Nephron progenitor cell (in vitro differentiated cells): ENCODE results near the gene PLXNA2.
A peak's percentile ranks its signal among the peaks of the same experiment; 100 is the strongest.

Experiments
- DNase-seq: peaks from one replicate; pipeline ENCODE4 v3.0.0; 2021
- H3K27ac Mint-ChIP-seq: 2 replicates; pipeline ENCODE4 v1.8.0; 2021; ENCODE audit warnings: mild to moderate bottlenecking, moderate library complexity, mixed read lengths
- H3K27me3 Mint-ChIP-seq: 2 replicates; pipeline ENCODE4 v1.8.0; 2021; ENCODE audit warnings: mild to moderate bottlenecking, low read depth, mixed read lengths; ENCODE audit not compliant: poor library complexity
- H3K36me3 Mint-ChIP-seq: 2 replicates; pipeline ENCODE4 v1.8.0; 2021; ENCODE audit warnings: low read depth, mixed read lengths
- H3K4me1 Mint-ChIP-seq: 2 replicates; pipeline ENCODE4 v1.8.0; 2021; ENCODE audit warnings: mixed read lengths
- H3K4me3 Mint-ChIP-seq: 2 replicates; pipeline ENCODE4 v1.8.0; 2021; ENCODE audit warnings: mild to moderate bottlenecking, moderate library complexity, mixed read lengths
- H3K9me3 Mint-ChIP-seq: 2 replicates; pipeline ENCODE4 v1.8.0; 2021; ENCODE audit warnings: mild to moderate bottlenecking, moderate library complexity, mixed read lengths
- TF ChIP-seq, protein P1 (sequence below): fragments of 200-600 bp; sonication (generic); IDR thresholded peaks from 2 replicates; pipeline ENCODE4 v1.5.0; 2021; ENCODE audit warnings: antibody characterized with exemption

Gene PLXNA2

DNA sequence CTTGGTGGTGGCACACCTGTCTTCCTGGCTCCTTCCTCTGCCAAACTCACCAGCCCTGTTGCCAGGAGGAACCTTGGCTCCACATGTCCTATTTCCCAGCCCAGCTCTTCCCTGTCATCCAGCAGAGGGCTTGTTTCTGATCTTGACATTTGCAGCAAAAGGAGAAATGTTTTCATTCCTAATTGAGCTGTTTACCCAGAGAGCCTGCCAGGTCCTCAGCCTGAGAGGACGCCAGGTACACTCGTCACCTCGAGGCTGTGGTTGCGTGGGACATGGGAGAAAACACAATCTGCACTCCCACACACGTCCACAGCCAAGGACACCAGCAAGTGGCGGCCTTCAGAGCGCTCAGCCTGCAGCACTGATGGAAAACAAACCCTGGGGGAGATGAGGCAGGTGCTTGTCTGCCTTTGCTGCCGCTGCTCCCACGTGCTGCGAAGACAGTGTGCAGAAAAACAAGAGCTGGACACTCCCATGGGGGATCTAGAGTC, 200.4 kb downstream of the PLXNA2 start:
- Mint-ChIP-seq H3K9me3 (no peaks in the 10 kb centered on the region), H3K4me3 (no peak overlapping the region), H3K4me1 (peaks cover 54% of the 10 kb centered on the region), H3K36me3 (peaks cover 46% of the 10 kb centered on the region), H3K27me3 (peaks cover 11% of the 10 kb centered on the region), H3K27ac (peak overlapping the region; percentile 61)
- no peak for DNase-seq
- TF ChIP-seq, protein P1, sequence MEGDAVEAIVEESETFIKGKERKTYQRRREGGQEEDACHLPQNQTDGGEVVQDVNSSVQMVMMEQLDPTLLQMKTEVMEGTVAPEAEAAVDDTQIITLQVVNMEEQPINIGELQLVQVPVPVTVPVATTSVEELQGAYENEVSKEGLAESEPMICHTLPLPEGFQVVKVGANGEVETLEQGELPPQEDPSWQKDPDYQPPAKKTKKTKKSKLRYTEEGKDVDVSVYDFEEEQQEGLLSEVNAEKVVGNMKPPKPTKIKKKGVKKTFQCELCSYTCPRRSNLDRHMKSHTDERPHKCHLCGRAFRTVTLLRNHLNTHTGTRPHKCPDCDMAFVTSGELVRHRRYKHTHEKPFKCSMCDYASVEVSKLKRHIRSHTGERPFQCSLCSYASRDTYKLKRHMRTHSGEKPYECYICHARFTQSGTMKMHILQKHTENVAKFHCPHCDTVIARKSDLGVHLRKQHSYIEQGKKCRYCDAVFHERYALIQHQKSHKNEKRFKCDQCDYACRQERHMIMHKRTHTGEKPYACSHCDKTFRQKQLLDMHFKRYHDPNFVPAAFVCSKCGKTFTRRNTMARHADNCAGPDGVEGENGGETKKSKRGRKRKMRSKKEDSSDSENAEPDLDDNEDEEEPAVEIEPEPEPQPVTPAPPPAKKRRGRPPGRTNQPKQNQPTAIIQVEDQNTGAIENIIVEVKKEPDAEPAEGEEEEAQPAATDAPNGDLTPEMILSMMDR = no peak

DNA sequence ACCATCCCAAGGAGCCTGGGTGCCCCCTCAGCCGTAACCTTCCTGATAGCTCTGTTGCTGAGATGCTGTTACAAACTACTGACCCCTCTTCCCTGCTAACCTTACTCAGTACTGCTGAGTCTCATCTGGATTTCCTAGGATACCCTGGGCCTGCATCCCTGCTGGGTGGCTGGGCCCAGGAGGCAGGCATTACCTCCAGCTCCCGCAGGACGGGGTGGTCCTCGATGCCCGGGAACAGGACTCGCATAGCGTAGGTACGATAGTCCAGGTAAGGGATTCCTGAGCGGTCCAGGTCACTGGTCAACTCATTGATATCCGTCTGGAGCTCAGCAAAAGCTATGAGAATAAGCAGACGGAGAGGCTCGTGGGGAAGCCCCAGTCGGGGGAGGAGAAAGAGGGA, 201.3 kb downstream of the PLXNA2 start:
- peaks cover 11% of the 10 kb centered on the region for H3K27me3 Mint-ChIP-seq
- TF ChIP-seq, protein P1 = no peak
- no peak overlapping the region for H3K27ac Mint-ChIP-seq
- H3K4me1 Mint-ChIP-seq = peaks cover 53% of the 10 kb centered on the region
- DNase-seq = no peak
- H3K9me3 Mint-ChIP-seq = no peaks in the 10 kb centered on the region
- H3K4me3 Mint-ChIP-seq = no peak overlapping the region
- H3K36me3 Mint-ChIP-seq = peaks cover 51% of the 10 kb centered on the region

DNA sequence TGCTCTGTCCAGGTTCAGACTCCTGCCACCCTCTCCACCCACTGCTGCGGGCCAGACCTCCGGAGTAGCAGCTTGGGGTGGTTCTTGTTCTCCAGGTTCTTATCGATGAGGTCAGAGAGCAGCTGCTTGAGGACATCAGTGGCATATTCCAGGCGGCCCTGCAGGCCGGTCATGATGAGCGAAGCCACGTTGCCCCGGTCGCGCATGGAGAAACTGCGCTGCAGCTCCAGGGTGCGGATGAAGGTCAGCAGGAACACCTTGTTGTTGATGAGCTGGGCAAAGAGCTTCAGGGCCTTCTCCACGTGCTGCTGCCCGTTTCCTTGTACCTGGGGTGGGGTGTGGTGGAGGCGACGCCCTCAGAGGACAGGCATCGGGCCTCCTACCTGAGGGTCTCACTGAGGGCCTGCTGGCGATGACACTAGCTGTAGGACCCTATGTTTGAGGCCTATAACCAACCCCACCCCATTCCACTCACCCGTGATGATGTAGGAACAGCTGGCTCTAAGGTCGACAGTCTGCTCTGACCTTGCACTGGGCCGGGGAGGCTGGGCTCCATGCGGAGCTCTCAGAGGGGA, 202.1 kb downstream of the PLXNA2 start:
- peaks cover 54% of the 10 kb centered on the region for H3K4me1 Mint-ChIP-seq
- no peak overlapping the region for H3K27ac Mint-ChIP-seq
- H3K4me3 Mint-ChIP-seq = no peak overlapping the region
- DNase-seq = no peak
- no peaks in the 10 kb centered on the region for H3K9me3 Mint-ChIP-seq
- TF ChIP-seq, protein P1 = no peak
- peaks cover 8% of the 10 kb centered on the region for H3K27me3 Mint-ChIP-seq
- peaks cover 58% of the 10 kb centered on the region for H3K36me3 Mint-ChIP-seq

DNA sequence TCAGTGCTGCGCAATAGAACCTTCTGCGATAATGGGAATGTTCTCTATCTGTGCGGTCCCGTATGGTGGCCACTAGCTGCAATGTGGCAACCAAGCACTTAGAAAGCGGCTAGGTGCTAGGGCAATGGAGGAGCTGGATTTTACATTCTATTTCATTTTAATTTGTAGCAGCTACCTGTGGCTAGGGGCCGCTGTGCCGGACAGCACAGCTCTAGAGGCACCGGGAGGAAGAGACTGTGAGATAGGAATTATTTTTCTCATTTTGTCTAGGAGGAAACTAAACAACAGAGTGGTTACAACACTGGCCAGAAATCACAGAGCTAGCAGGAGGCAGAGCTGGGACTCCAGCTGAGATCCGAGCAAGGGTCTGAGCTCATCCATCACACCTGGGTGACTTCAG, 202.7 kb downstream of the PLXNA2 start:
- Mint-ChIP-seq H3K27me3 (peaks cover 10% of the 10 kb centered on the region), H3K4me1 (peaks cover 52% of the 10 kb centered on the region), H3K9me3 (no peaks in the 10 kb centered on the region), H3K4me3 (no peak overlapping the region), H3K36me3 (peaks cover 58% of the 10 kb centered on the region), H3K27ac (peak overlapping the region; percentile 70)
- TF ChIP-seq, protein P1 = no peak
- no peak for DNase-seq

DNA sequence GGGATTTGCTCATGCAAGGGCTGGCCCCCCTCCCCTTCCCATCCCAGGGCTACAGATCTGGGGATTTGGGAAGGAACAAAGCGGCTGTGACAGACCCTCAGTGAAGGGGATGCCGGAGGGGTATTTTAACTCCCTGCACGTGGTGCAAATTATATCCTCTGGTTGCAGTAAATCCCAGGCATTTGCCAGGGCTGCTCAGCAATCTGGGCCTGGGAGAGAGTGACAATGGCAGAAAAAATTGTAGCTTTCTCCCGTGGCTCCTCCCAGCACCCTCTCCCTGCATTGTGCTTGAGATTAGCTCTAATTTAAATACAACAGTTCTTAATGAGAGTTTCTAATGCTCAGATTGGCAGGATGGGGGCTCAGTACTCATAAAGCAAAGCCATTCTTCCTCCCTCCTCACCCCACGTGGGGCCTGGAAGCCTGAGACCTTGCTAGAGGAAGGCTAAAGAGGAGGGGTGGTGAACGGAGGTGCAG, 203.3 kb downstream of the PLXNA2 start:
- H3K4me1 Mint-ChIP-seq = peaks cover 45% of the 10 kb centered on the region
- no peak overlapping the region for H3K27ac Mint-ChIP-seq
- no peak overlapping the region for H3K4me3 Mint-ChIP-seq
- H3K9me3 Mint-ChIP-seq = no peaks in the 10 kb centered on the region
- DNase-seq = no peak
- TF ChIP-seq, protein P1 = no peak
- peaks cover 56% of the 10 kb centered on the region for H3K36me3 Mint-ChIP-seq
- peaks cover 10% of the 10 kb centered on the region for H3K27me3 Mint-ChIP-seq
